Renal cortex interstitium (tissue), 11 donors: Measurements from ENCODE around the gene MTCL1. TPM values are rescaled to one million over a fixed set of nuclear protein-coding genes. Genes with fewer than 3 reads are reported as not detected.
"Not testable (repeated sequence)": the region's sequence is repeated elsewhere in the genome, so short reads cannot be mapped to it uniquely, and the experiment has no call there.

Source experiments
- DNase-seq, 11 donors: peaks; one replicate each; pipeline ENCODE4 v3.0.0-alpha.2; 2013; ENCODE audit warnings: low read depth in 9 of 11, low spot score in 4 of 11; ENCODE audit errors: extremely low read depth in 1 of 11
- polyA plus RNA-seq, 3 donors: library from polyadenylated mRNA; unstranded; fragments of 120-200 nt; gene quantifications; one replicate each; pipeline ENCODE4 v1.2.1, GENCODE V29; 2013; ENCODE audit not compliant: insufficient read length in 3 of 3

Gene MTCL1
- polyA plus RNA-seq, 3 donors: 18.5 to 58.2 (median 31.4) TPM

GRCh38 chr18:8756571-8756970 lies 51.2 kb downstream of the MTCL1 start:
- no peak for DNase-seq

- no peak for DNase-seq
Observed at GRCh38 chr18:8757396-8757997, 52.1 kb downstream of the MTCL1 start.

- DNase-seq: no peak
Observed at GRCh38 chr18:8758466-8758865, 53.1 kb downstream of the MTCL1 start.

GRCh38 chr18:8760984-8761383 lies 55.6 kb downstream of the MTCL1 start:
- no peak for DNase-seq

- not testable (repeated sequence) for DNase-seq
Observed at GRCh38 chr18:8761535-8761934, 56.2 kb downstream of the MTCL1 start.

- no peak for DNase-seq
Observed at GRCh38 chr18:8762968-8763367, 57.6 kb downstream of the MTCL1 start.

- DNase-seq: no peak
Observed at GRCh38 chr18:8763611-8764010, 58.3 kb downstream of the MTCL1 start.

- DNase-seq: no peak
Observed at GRCh38 chr18:8765783-8766463, 60.6 kb downstream of the MTCL1 start.

- no peak for DNase-seq
Observed at GRCh38 chr18:8766559-8767293, 61.4 kb downstream of the MTCL1 start.

- no peak for DNase-seq
Observed at GRCh38 chr18:8767340-8767739, 62.0 kb downstream of the MTCL1 start.

GRCh38 chr18:8769509-8770095 lies 64.2 kb downstream of the MTCL1 start:
- DNase-seq: no peak

- DNase-seq: no peak
Observed at GRCh38 chr18:8770657-8771056, 65.3 kb downstream of the MTCL1 start.

GRCh38 chr18:8771930-8772329 lies 66.6 kb downstream of the MTCL1 start:
- DNase-seq: no peak

GRCh38 chr18:8773980-8774379 lies 68.6 kb downstream of the MTCL1 start:
- DNase-seq: no peak

- DNase-seq: no peak
Observed at GRCh38 chr18:8776013-8776943, 70.9 kb downstream of the MTCL1 start.

GRCh38 chr18:8777846-8778245 lies 72.5 kb downstream of the MTCL1 start:
- DNase-seq: no peak

GRCh38 chr18:8778386-8778785 lies 73.0 kb downstream of the MTCL1 start:
- DNase-seq: no peak

GRCh38 chr18:8778824-8779223 lies 73.5 kb downstream of the MTCL1 start:
- DNase-seq: no peak

- DNase-seq: no peak
Observed at GRCh38 chr18:8779251-8779650, 73.9 kb downstream of the MTCL1 start.
